ENCODE results near the gene PAQR7.

GRCh38 chr1:25874635-25875153 is 814 bp downstream of the PAQR7 start:
- TF ChIP-seq CTCF (IDR thresholded peaks at IDR 0.05) (no peak), POLR2A (IDR thresholded peaks at IDR 0.05) (no peak)

Measured in thyroid gland (tissue), 4 donors.